Astrocyte (in vitro differentiated cells and primary cell): Measurements from ENCODE around the gene CMTR1. TPM values are rescaled to one million over a fixed set of nuclear protein-coding genes. Genes with fewer than 3 reads are reported as not detected.
A peak's percentile ranks its signal among the peaks of the same experiment; 100 is the strongest.

Experiments
- DNase-seq: peaks from one replicate; pipeline ENCODE4 v3.0.0-alpha.2; 2010; ENCODE audit warnings: low read depth
- FAIRE-seq: peaks from 2 replicates; lab custom pipeline; 2011; peaks lifted over from hg19 to GRCh38; lab: Jason Lieb, UNC
- H2AFZ ChIP-seq: 2 replicates; pipeline ENCODE4 v1.6.0; 2012; ENCODE audit warnings: low read depth, low read length, inconsistent platforms
- H3K27ac ChIP-seq: 2 replicates; pipeline ENCODE4 v1.5.1; 2011; ENCODE audit warnings: low read depth, low read length, inconsistent platforms
- H3K27me3 ChIP-seq: 2 replicates; pipeline ENCODE4 v1.6.0; 2011; ENCODE audit warnings: low read length, inconsistent platforms; ENCODE audit not compliant: insufficient read depth
- H3K36me3 ChIP-seq: 2 replicates; pipeline ENCODE4 v1.5.1; 2011; ENCODE audit warnings: low read length, inconsistent platforms; ENCODE audit not compliant: insufficient read depth
- H3K4me1 ChIP-seq: 2 replicates; pipeline ENCODE4 v1.5.1; 2011; ENCODE audit warnings: low read length, inconsistent platforms; ENCODE audit not compliant: insufficient read depth
- H3K4me2 ChIP-seq: 2 replicates; pipeline ENCODE4 v1.6.0; 2012; ENCODE audit warnings: low read length, inconsistent platforms
- H3K4me3 ChIP-seq: 2 replicates; pipeline ENCODE4 v1.5.1; 2011; ENCODE audit warnings: low read depth, mild to moderate bottlenecking, low read length, inconsistent platforms; ENCODE audit not compliant: insufficient read depth
- H3K79me2 ChIP-seq: 2 replicates; pipeline ENCODE4 v1.6.0; 2012; ENCODE audit warnings: mild to moderate bottlenecking, low read length, inconsistent platforms; ENCODE audit not compliant: insufficient read depth
- H3K9ac ChIP-seq: 2 replicates; pipeline ENCODE4 v1.6.0; 2012; ENCODE audit warnings: mild to moderate bottlenecking, low read length, inconsistent platforms
- H3K9me3 ChIP-seq: 2 replicates; pipeline ENCODE4 v1.5.1; 2012; ENCODE audit warnings: low read depth, mild to moderate bottlenecking, low read length, inconsistent platforms; ENCODE audit not compliant: insufficient read depth
- H4K20me1 ChIP-seq: 2 replicates; pipeline ENCODE4 v1.6.0; 2012; ENCODE audit warnings: low read length, inconsistent platforms; ENCODE audit not compliant: insufficient read depth
- H3K27ac Mint-ChIP-seq: one replicate; pipeline ENCODE4 v1.8.0; 2021; ENCODE audit warnings: mild to moderate bottlenecking, mixed read lengths; ENCODE audit not compliant: unreplicated experiment
- H3K27me3 Mint-ChIP-seq: one replicate; pipeline ENCODE4 v1.8.0; 2021; ENCODE audit warnings: low read depth, mixed read lengths; ENCODE audit not compliant: unreplicated experiment
- H3K36me3 Mint-ChIP-seq: one replicate; pipeline ENCODE4 v1.8.0; 2021; ENCODE audit warnings: low read depth, mixed read lengths; ENCODE audit not compliant: unreplicated experiment
- H3K4me1 Mint-ChIP-seq: one replicate; pipeline ENCODE4 v1.8.0; 2021; ENCODE audit warnings: low read depth, mixed read lengths; ENCODE audit not compliant: unreplicated experiment
- H3K4me3 Mint-ChIP-seq: one replicate; pipeline ENCODE4 v1.8.0; 2021; ENCODE audit warnings: mild to moderate bottlenecking, moderate library complexity, mixed read lengths; ENCODE audit not compliant: unreplicated experiment
- H3K9me3 Mint-ChIP-seq: one replicate; pipeline ENCODE4 v1.8.0; 2021; ENCODE audit warnings: mild to moderate bottlenecking, mixed read lengths; ENCODE audit not compliant: unreplicated experiment
- CTCF ChIP-seq: IDR thresholded peaks from 2 replicates; pipeline ENCODE4 v1.5.1; 2011; ENCODE audit warnings: low read depth, mild to moderate bottlenecking, inconsistent platforms, low read length, moderate library complexity; ENCODE audit not compliant: insufficient read depth
- EZH2 ChIP-seq: IDR thresholded peaks from 2 replicates; pipeline ENCODE4 v1.6.1; 2012; ENCODE audit warnings: mild to moderate bottlenecking, low read length, inconsistent platforms; ENCODE audit not compliant: insufficient read depth
- total RNA-seq: library from RNA; stranded (reverse); gene quantifications from 2 replicates; pipeline ENCODE4 v1.2.1, GENCODE V29; 2021

Gene CMTR1
- total RNA-seq, 1 donor from 2014 or later, result 44.1 TPM

- FAIRE-seq, result no peak
- no peak overlapping the region for H3K9ac ChIP-seq
- peaks cover 5% of the 10 kb centered on the region for H3K36me3 Mint-ChIP-seq
- no peak for TF ChIP-seq CTCF
- no peak for TF ChIP-seq EZH2
- peaks cover 15% of the 10 kb centered on the region for H3K4me1 Mint-ChIP-seq
- H3K4me3 ChIP-seq, result no peak overlapping the region
- no peaks in the 10 kb centered on the region for H3K27me3 ChIP-seq
- H3K27ac ChIP-seq, result no peak overlapping the region
- no peaks in the 10 kb centered on the region for H3K27me3 Mint-ChIP-seq
- H3K79me2 ChIP-seq, result peaks cover 7% of the 10 kb centered on the region
- no peak overlapping the region for H3K27ac Mint-ChIP-seq
- H3K36me3 ChIP-seq, result no peaks in the 10 kb centered on the region
- H3K9me3 Mint-ChIP-seq, result peaks cover 3% of the 10 kb centered on the region
- H3K4me1 ChIP-seq, result peaks cover 13% of the 10 kb centered on the region
- H3K4me3 Mint-ChIP-seq, result no peak overlapping the region
- no peak for DNase-seq
- H2AFZ ChIP-seq, result no peak overlapping the region
- H4K20me1 ChIP-seq, result peaks cover 59% of the 10 kb centered on the region
- H3K9me3 ChIP-seq, result no peaks in the 10 kb centered on the region
- H3K4me2 ChIP-seq, result peak overlapping the region; percentile 32
Measured at GRCh38 chr6:37492991-37493660, 60.1 kb downstream of the CMTR1 start.

- Mint-ChIP-seq H3K9me3 (peaks cover 2% of the 10 kb centered on the region), H3K27me3 (no peaks in the 10 kb centered on the region), H3K27ac (no peak overlapping the region), H3K4me3 (no peak overlapping the region), H3K36me3 (peaks cover 5% of the 10 kb centered on the region), H3K4me1 (peaks cover 15% of the 10 kb centered on the region)
- Histone ChIP-seq H3K9me3 (no peaks in the 10 kb centered on the region), H4K20me1 (peaks cover 54% of the 10 kb centered on the region), H3K27ac (no peak overlapping the region), H3K9ac (no peak overlapping the region), H3K79me2 (peaks cover 7% of the 10 kb centered on the region), H2AFZ (no peak overlapping the region), H3K4me3 (no peak overlapping the region), H3K4me1 (peaks cover 13% of the 10 kb centered on the region), H3K4me2 (peak overlapping the region; percentile 32), H3K27me3 (no peaks in the 10 kb centered on the region), H3K36me3 (no peaks in the 10 kb centered on the region)
- no peak for TF ChIP-seq EZH2
- no peak for TF ChIP-seq CTCF
- no peak for DNase-seq
- FAIRE-seq, result no peak
Measured at GRCh38 chr6:37493661-37493995, 60.6 kb downstream of the CMTR1 start.

- Mint-ChIP-seq H3K27ac (no peak overlapping the region), H3K4me3 (no peak overlapping the region), H3K9me3 (no peaks in the 10 kb centered on the region), H3K27me3 (no peaks in the 10 kb centered on the region), H3K36me3 (peaks cover 5% of the 10 kb centered on the region), H3K4me1 (peaks cover 13% of the 10 kb centered on the region)
- Histone ChIP-seq H3K4me3 (no peak overlapping the region), H3K4me1 (peaks cover 13% of the 10 kb centered on the region), H4K20me1 (peaks cover 39% of the 10 kb centered on the region), H2AFZ (no peak overlapping the region), H3K4me2 (no peak overlapping the region), H3K9me3 (no peaks in the 10 kb centered on the region), H3K79me2 (peaks cover 9% of the 10 kb centered on the region), H3K27ac (no peak overlapping the region), H3K9ac (no peak overlapping the region), H3K36me3 (no peaks in the 10 kb centered on the region), H3K27me3 (no peaks in the 10 kb centered on the region)
- no peak for TF ChIP-seq EZH2
- TF ChIP-seq CTCF, result no peak
- FAIRE-seq (no peak), DNase-seq (no peak)
Measured at GRCh38 chr6:37495244-37495934, 62.4 kb downstream of the CMTR1 start.
